Glomerular visceral epithelial cell (primary cell): ENCODE results near the gene CCDC136.

Experiments
- DNase-seq: peaks from one replicate; pipeline ENCODE4 v3.0.0-alpha.2; 2016; ENCODE audit errors: extremely low spot score

CCDC136 gene

GRCh38 chr7:128805225-128805624 lies 13.5 kb downstream of the CCDC136 start:
- DNase-seq = no peak

GRCh38 chr7:128807191-128807590 lies 15.4 kb downstream of the CCDC136 start:
- no peak for DNase-seq

GRCh38 chr7:128809363-128809762 lies 17.6 kb downstream of the CCDC136 start:
- no peak for DNase-seq

- no peak for DNase-seq
Observed at GRCh38 chr7:128810473-128810872, 18.7 kb downstream of the CCDC136 start.

DNA sequence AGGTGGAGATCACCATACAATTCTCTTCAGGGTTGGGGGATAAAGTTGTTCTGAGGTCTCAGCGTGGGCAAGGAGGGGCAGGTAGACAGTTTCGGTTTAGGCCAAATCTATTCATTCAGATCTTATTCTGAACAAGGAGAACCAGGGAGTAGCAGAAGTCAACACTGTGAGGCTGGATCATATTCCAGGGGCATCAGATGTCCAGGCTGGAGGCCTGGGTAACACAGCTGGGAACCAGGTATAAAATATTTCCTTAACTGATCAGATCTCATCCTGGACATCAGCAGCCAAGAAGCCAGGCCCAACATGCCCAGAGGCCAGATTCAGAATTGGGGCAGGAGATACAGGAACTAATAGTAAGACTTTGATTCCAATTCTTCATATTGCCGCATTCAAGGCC lies 19.2 kb downstream of the CCDC136 start:
- DNase-seq = no peak

DNA sequence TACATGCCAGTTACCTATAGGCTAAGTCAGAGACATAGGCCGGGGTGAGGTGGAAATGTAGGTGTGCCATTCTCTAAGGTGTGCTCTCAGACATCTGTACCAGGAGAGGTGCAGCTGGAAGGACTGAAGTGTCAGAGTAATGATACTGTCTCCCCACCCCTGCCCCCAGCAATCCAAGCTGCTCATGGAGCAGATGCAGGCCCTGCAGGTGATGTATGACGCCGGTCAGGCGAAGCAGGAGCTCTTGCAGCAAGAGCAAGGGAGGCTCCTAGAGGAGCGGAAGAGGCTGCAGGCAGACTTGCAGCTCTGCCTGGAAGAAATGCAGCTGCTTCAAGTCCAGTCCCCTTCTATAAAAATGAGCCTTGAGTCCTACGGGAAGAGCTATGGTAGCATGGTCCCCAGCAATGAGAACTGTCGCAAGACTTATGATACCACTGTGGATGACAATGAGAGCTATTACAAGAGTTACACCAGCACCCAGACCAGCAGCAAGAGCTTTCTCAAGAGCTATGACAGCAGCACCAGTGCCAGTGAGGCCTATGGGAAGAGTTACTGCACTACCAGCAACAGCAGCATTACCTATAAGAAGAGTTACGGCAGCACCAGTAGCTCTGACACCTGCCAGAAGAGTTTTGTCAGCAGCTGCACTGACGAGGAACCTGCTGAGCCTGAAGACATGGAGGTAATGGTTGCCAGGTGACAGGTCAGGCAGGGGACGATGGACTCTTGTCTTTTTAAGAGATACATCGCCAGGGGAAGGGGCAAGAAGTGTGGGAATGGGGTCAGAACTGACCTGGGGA lies 20.1 kb downstream of the CCDC136 start:
- no peak for DNase-seq

DNA sequence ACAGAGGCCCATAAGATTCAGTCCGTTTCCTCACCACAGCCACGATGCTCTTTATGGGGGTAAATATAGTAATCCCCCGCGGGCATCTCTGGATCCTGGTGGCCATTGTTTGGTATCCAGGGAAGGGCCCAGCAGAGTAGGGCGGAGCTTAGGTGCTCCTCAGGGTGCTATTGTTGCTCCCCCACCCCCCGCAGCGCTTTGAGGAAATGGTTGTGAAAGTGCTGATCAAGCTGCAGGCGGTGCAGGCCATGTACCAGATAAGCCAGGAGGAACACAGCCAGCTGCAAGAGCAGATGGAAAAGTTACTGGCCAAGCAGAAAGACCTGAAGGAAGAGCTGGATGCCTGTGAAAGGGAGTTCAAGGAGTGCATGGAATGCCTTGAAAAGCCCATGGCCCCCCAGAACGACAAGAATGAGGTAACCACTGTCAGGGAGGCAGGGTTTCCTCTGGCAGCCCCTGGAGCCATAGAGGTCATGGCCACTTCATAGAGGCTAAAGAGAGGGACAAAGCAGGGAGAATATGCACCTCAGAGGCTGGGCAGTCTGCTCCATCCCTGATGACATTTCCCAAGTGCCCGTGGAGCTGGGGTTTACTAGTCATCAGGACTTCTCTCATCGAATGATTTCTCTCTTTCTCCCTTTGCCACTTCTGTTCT lies 20.9 kb downstream of the CCDC136 start:
- DNase-seq = no peak

GRCh38 chr7:128814499-128814898 lies 22.7 kb downstream of the CCDC136 start:
- DNase-seq = no peak

GRCh38 chr7:128815289-128815942 lies 23.6 kb downstream of the CCDC136 start:
- no peak for DNase-seq

DNA sequence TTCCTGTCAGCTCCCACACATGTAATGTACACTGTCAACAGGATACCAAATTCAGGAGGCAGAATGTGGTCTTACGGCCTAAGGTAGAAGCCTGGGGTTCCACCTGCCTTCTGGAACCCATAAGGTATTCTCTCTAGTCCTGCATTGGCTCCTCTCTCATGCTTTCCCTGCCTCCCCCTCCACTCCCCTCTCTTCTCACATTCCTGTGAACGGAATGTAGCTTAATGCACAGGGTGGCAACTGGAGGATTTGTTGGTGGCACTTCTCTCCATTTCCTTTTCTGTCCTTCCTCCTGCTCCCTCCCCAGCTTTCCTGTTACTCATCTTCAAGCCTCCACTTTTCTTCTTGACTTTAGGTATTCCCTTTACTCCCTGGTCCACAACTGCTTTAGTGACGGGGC lies 26.9 kb downstream of the CCDC136 start:
- no peak for DNase-seq

GRCh38 chr7:128821724-128822123 lies 30.0 kb downstream of the CCDC136 start:
- DNase-seq = no peak

DNA sequence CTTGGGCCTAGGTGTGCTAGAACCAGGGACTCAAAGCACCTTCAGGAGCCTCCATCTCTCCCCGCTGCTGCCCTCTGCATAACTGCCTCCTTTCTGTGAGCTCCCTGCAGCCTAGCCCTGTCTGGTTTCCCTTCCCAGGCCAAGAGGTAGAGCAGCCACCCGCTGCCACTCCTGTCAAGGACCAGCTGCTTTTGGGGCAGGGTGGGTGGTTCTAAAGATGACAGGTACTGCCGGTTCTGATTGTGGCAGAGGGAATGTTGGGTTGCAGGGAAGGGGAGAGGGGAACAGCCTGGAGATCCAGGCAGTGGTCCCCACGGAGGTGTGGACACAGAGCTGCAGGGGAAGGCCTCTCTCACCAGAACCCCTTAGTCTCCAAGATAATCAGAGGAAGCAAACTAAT lies 34.7 kb downstream of the CCDC136 start:
- no peak for DNase-seq

GRCh38 chr7:128826916-128827247 lies 35.1 kb downstream of the CCDC136 start:
- no peak for DNase-seq

GRCh38 chr7:128827248-128827958 lies 35.6 kb downstream of the CCDC136 start:
- peak; percentile 74 for DNase-seq

- DNase-seq = peak; percentile 65
Observed at GRCh38 chr7:128827971-128828711, 36.4 kb downstream of the CCDC136 start.

GRCh38 chr7:128829391-128830166 lies 37.8 kb downstream of the CCDC136 start:
- DNase-seq = peak; percentile 84

DNA sequence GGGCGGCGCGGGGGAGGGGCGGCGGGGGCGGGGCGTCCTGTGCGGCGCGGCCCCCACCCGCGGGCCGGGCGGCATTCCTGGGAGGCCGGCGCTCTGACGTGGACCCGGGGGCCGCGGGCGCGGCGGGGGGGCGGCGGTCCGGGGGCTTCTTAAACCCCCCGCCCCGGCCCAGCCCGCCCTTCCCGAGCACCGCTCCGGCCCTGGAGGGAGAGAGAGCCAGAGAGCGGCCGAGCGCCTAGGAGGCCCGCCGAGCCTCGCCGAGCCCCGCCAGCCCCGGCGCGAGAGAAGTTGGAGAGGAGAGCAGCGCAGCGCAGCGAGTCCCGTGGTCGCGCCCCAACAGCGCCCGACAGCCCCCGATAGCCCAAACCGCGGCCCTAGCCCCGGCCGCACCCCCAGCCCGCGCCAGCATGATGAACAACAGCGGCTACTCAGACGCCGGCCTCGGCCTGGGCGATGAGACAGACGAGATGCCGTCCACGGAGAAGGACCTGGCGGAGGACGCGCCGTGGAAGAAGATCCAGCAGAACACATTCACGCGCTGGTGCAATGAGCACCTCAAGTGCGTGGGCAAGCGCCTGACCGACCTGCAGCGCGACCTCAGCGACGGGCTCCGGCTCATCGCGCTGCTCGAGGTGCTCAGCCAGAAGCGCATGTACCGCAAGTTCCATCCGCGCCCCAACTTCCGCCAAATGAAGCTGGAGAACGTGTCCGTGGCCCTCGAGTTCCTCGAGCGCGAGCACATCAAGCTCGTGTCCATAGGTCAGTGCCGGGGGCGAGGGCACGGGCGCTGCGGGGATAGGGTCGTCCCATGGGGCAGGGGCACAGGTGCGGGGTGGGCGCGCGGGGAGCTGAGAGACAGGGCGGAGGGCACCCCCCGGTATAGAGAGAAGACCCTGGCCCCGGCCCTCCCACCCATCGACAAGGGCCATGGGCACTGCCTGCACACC lies 38.7 kb downstream of the CCDC136 start, which contains the start of gene FLNC:
TSS of gene FLNC (plus strand) at position 176 of the 947 bp plus-strand sequence. CDS start at position 408, 232 bp downstream.
- DNase-seq = peak; percentile 56

GRCh38 chr7:128831178-128831993 lies 39.6 kb downstream of the CCDC136 start:
- DNase-seq = peak; percentile 36
